ENCODE results near the gene DNAH10. TPM values are rescaled to one million over a fixed set of nuclear protein-coding genes. Genes with fewer than 3 reads are reported as not detected.

Gene DNAH10
- total and polyA plus RNA-seq, 12 donors, result 0.06 to 1.5 (median 0.28) TPM

- DNase-seq, result peak in 1 of 7 donors; percentile 44
- Histone ChIP-seq H3K36me3 (replicated peaks in 1 of 2) (no peaks in the 10 kb centered on the region), H3K9me3 (replicated peaks in 1 of 3) (no peaks in the 10 kb centered on the region), H3K27ac (no peak overlapping the region), H3K27me3 (no peaks in the 10 kb centered on the region), H3K4me1 (replicated peaks in 1 of 2) (peaks cover 0 to 8% of the 10 kb centered on the region in 2 donors), H3K4me3 (no peak overlapping the region)
- TF ChIP-seq POLR2A (IDR thresholded peaks at IDR 0.05), result no peak
- TF ChIP-seq CTCF (IDR thresholded peaks at IDR 0.05), result no peak
- WGBS, 4 donors, result 85 to 86% (median 85%) methylated on average over 19 of the region's 19 CpGs
- intact Hi-C loops (cut with DNase I), result no loop called here
Observed at GRCh38 chr12:123948796-123949769, 187.0 kb downstream of the DNAH10 start.

GRCh38 chr12:123949770-123950165 lies 187.7 kb downstream of the DNAH10 start:
- Histone ChIP-seq H3K9me3 (replicated peaks in 1 of 3) (no peaks in the 10 kb centered on the region), H3K27me3 (no peaks in the 10 kb centered on the region), H3K4me3 (no peak overlapping the region), H3K36me3 (replicated peaks in 1 of 2) (no peaks in the 10 kb centered on the region), H3K27ac (no peak overlapping the region), H3K4me1 (replicated peaks in 1 of 2) (peaks cover 0 to 8% of the 10 kb centered on the region in 2 donors)
- intact Hi-C loops (cut with DNase I), result no loop called here
- WGBS, 4 donors, result 91 to 95% (median 93%) methylated on average over 15 of the region's 15 CpGs
- TF ChIP-seq CTCF (IDR thresholded peaks at IDR 0.05) (no peak), POLR2A (IDR thresholded peaks at IDR 0.05) (no peak)
- DNase-seq, result peak in 1 of 7 donors; percentile 25

GRCh38 chr12:123950476-123951349 lies 188.6 kb downstream of the DNAH10 start:
- H3K9me3 ChIP-seq (replicated peaks in 1 of 3), result no peaks in the 10 kb centered on the region
- peaks cover 0 to 8% of the 10 kb centered on the region in 2 donors for H3K4me1 ChIP-seq (replicated peaks in 1 of 2)
- no peak overlapping the region for H3K27ac ChIP-seq
- no peaks in the 10 kb centered on the region for H3K36me3 ChIP-seq (replicated peaks in 1 of 2)
- no peaks in the 10 kb centered on the region for H3K27me3 ChIP-seq
- DNase-seq, result peak in 5 of 7 donors; percentile 8 to 44 (median 25)
- 79 to 85% (median 84%) methylated on average over 15 of the region's 15 CpGs for WGBS, 4 donors
- no peak overlapping the region for H3K4me3 ChIP-seq
- no peak for TF ChIP-seq CTCF (IDR thresholded peaks at IDR 0.05)
- no peak for TF ChIP-seq POLR2A (IDR thresholded peaks at IDR 0.05)
- intact Hi-C loops (cut with DNase I), result no loop called here

- H3K9me3 ChIP-seq (replicated peaks in 1 of 3), result no peaks in the 10 kb centered on the region
- TF ChIP-seq POLR2A (IDR thresholded peaks at IDR 0.05) (no peak), CTCF (IDR thresholded peaks at IDR 0.05) (no peak)
- intact Hi-C loops (cut with DNase I), result no loop called here
- 72 to 80% (median 78%) methylated on average over 4 of the region's 4 CpGs for WGBS, 4 donors
- H3K4me1 ChIP-seq (replicated peaks in 1 of 2), result peaks cover 0 to 8% of the 10 kb centered on the region in 2 donors
- no peaks in the 10 kb centered on the region for H3K27me3 ChIP-seq
- H3K27ac ChIP-seq, result no peak overlapping the region
- DNase-seq, result peak in 1 of 7 donors; percentile 35
- H3K36me3 ChIP-seq (replicated peaks in 1 of 2), result no peaks in the 10 kb centered on the region
- no peak overlapping the region for H3K4me3 ChIP-seq
Observed at GRCh38 chr12:123951467-123951866, 189.4 kb downstream of the DNAH10 start.

Measured in adrenal gland (tissue), 12 donors.